GM18870 (cell line): ENCODE measurements around the gene FUOM.
A peak's percentile ranks its signal among the peaks of the same experiment; 100 is the strongest.

Source experiments
- ATAC-seq: cut with Tn5 transposase; IDR thresholded peaks from one replicate; pipeline ENCODE4 v1.9.1; 2021; ENCODE audit warnings: moderate library complexity; ENCODE audit not compliant: unreplicated experiment

The FUOM gene

GRCh38 chr10:133316266-133316665 is 41.6 kb downstream of the FUOM start:
- ATAC-seq, result no peak

GRCh38 chr10:133315847-133316246 is 42.0 kb downstream of the FUOM start:
- no peak for ATAC-seq

- no peak for ATAC-seq
These were observed 42.9 kb downstream of the FUOM start for GRCh38 chr10:133314911-133315310.

GRCh38 chr10:133313192-133313591 is 44.6 kb downstream of the FUOM start:
- no peak for ATAC-seq

GRCh38 chr10:133312769-133313145 is 45.1 kb downstream of the FUOM start:
- no peak for ATAC-seq

- no peak for ATAC-seq
These were observed 45.6 kb downstream of the FUOM start for GRCh38 chr10:133312016-133312768.

GRCh38 chr10:133311570-133311969 is 46.2 kb downstream of the FUOM start:
- no peak for ATAC-seq

GRCh38 chr10:133310789-133311188 is 47.0 kb downstream of the FUOM start:
- ATAC-seq, result no peak

GRCh38 chr10:133310399-133310755 is 47.4 kb downstream of the FUOM start:
- no peak for ATAC-seq

- no peak for ATAC-seq
These were observed 48.0 kb downstream of the FUOM start for GRCh38 chr10:133309720-133310398.

GRCh38 chr10:133309100-133309719 is 48.6 kb downstream of the FUOM start:
- ATAC-seq, result peak; percentile 79

GRCh38 chr10:133308421-133309099 is 49.3 kb downstream of the FUOM start, which contains the start of the genes TUBGCP2 and ZNF511:
Gene TUBGCP2 (minus strand): TSS chr10:133308872. CDS start chr10:133302941, 5,931 bp downstream.
Gene ZNF511 (plus strand): TSS chr10:133308914. CDS start chr10:133308944, 30 bp downstream.
- ATAC-seq, result peak; percentile 77

GRCh38 chr10:133307776-133308420 is 49.9 kb downstream of the FUOM start:
- ATAC-seq, result peak; percentile 42

GRCh38 chr10:133306941-133307379 is 50.9 kb downstream of the FUOM start:
- no peak for ATAC-seq

- ATAC-seq, result no peak
These were observed 51.7 kb downstream of the FUOM start for GRCh38 chr10:133306097-133306476.
